NCI-H526 treated with DMSO at 0.1 percent for 48 hours (cell line): ENCODE data around the gene ZNF398.

Experiments used
- DNase-seq: peaks from one replicate; lab custom pipeline; 2025; lab: John Stamatoyannopoulos, UW

Gene ZNF398

GRCh38 chr7:149226840-149227494 is 79.7 kb downstream of the ZNF398 start:
- no peak for DNase-seq

GRCh38 chr7:149228831-149229471 is 81.7 kb downstream of the ZNF398 start:
- DNase-seq = no peak

- no peak for DNase-seq
Measured at GRCh38 chr7:149229526-149229925, 82.3 kb downstream of the ZNF398 start.

- no peak for DNase-seq
Measured at GRCh38 chr7:149232362-149232761, 85.1 kb downstream of the ZNF398 start.
